CD14-positive monocyte (primary cell): Measurements from ENCODE around the gene PIGL. TPM values are rescaled to one million over a fixed set of nuclear protein-coding genes. Genes with fewer than 3 reads are reported as not detected.
A peak's percentile ranks its signal among the peaks of the same experiment; 100 is the strongest.

Source experiments
- DNase-seq, 3 donors: peaks; one replicate each; pipeline ENCODE4 v3.0.0-alpha.2; 2011 to 2022
- H2AFZ ChIP-seq: 2 replicates; pipeline ENCODE4 v1.6.0; 2012; ENCODE audit warnings: mild to moderate bottlenecking, low read depth, low read length, inconsistent platforms; ENCODE audit not compliant: insufficient read depth, poor library complexity, severe bottlenecking
- H3K27ac ChIP-seq, 2 donors: 1 replicate in 1 of 2; 2 replicates in 1 of 2; pipeline ENCODE4 v1.5.1; 2012 to 2013; ENCODE audit warnings: low read length in 2 of 2, control low read depth in 1 of 2, inconsistent platforms in 1 of 2, low read depth in 1 of 2, mild to moderate bottlenecking in 1 of 2
- H3K27me3 ChIP-seq, 2 donors: one replicate each; pipeline versions ENCODE4 v1.6.0 to v1.6.1; 2011 to 2013; ENCODE audit warnings: low read length in 2 of 2; ENCODE audit not compliant: control insufficient read depth in 2 of 2, insufficient read depth in 2 of 2
- H3K36me3 ChIP-seq, 2 donors: replicated peaks in 1 of 2; 1 replicate in 1 of 2; 2 replicates in 1 of 2; pipeline versions ENCODE4 v1.5.1 to v1.6.1; 2012 to 2013; ENCODE audit warnings: low read length in 2 of 2, control low read depth in 1 of 2, inconsistent platforms in 1 of 2, mild to moderate bottlenecking in 1 of 2; ENCODE audit not compliant: insufficient read depth in 2 of 2, control insufficient read depth in 1 of 2
- H3K4me1 ChIP-seq, 2 donors: 1 replicate in 1 of 2; 2 replicates in 1 of 2; pipeline versions ENCODE4 v1.5.1 to v1.6.1; 2012 to 2013; ENCODE audit warnings: low read length in 2 of 2, control low read depth in 1 of 2, inconsistent platforms in 1 of 2, mild to moderate bottlenecking in 1 of 2, moderate library complexity in 1 of 2; ENCODE audit not compliant: insufficient read depth in 2 of 2, control insufficient read depth in 1 of 2
- H3K4me2 ChIP-seq: replicated peaks from 2 replicates; pipeline ENCODE3; 2012; ENCODE audit warnings: low read length, moderate library complexity, mild to moderate bottlenecking; ENCODE audit not compliant: poor library complexity, severe bottlenecking; ENCODE audit errors: extremely low read depth
- H3K4me3 ChIP-seq, 3 experiments: fragments of 200-600 bp in 1 of 3; sonication (generic) in 1 of 3; replicated peaks in 1 of 3; 1 replicate in 2 of 3; 2 replicates in 1 of 3; pipeline ENCODE4 v1.5.1; 2011 to 2013; ENCODE audit warnings: low read length in 3 of 3, mild to moderate bottlenecking in 3 of 3, control low read depth in 2 of 3, low read depth in 2 of 3, inconsistent platforms in 1 of 3, moderate library complexity in 1 of 3
- H3K79me2 ChIP-seq: 2 replicates; pipeline ENCODE4 v1.6.0; 2012; ENCODE audit warnings: mild to moderate bottlenecking, control low read depth, inconsistent platforms, low read length, moderate library complexity; ENCODE audit not compliant: insufficient read depth
- H3K9ac ChIP-seq: 2 replicates; pipeline ENCODE4 v1.6.0; 2017; ENCODE audit warnings: low read length, mild to moderate bottlenecking; ENCODE audit not compliant: insufficient read depth, poor library complexity, severe bottlenecking
- H3K9me3 ChIP-seq, 2 donors: replicated peaks in 1 of 2; 1 replicate in 1 of 2; 2 replicates in 1 of 2; pipeline versions ENCODE4 v1.5.1 to v1.6.1; 2012 to 2013; ENCODE audit warnings: low read length in 2 of 2, control low read depth in 1 of 2; ENCODE audit not compliant: control insufficient read depth in 1 of 2, insufficient read depth in 1 of 2
- H4K20me1 ChIP-seq: 2 replicates; pipeline ENCODE4 v1.6.0; 2012; ENCODE audit warnings: mild to moderate bottlenecking, low read length, control low read depth, moderate library complexity; ENCODE audit not compliant: insufficient read depth
- H3K27ac Mint-ChIP-seq, 7 donors: one replicate each; pipeline ENCODE4 v1.8.0; 2020; ENCODE audit warnings: mild to moderate bottlenecking in 7 of 7, mixed read lengths in 7 of 7, moderate library complexity in 6 of 7, inconsistent platforms in 2 of 7
- H3K27me3 Mint-ChIP-seq, 3 donors: one replicate each; pipeline ENCODE4 v1.8.0; 2021 to 2022; ENCODE audit warnings: low read depth in 3 of 3, mild to moderate bottlenecking in 3 of 3, mixed read lengths in 3 of 3, moderate library complexity in 3 of 3, inconsistent platforms in 1 of 3
- H3K36me3 Mint-ChIP-seq, 2 donors: one replicate each; pipeline ENCODE4 v1.8.0; 2020; ENCODE audit warnings: mixed read lengths in 2 of 2, inconsistent platforms in 1 of 2, mild to moderate bottlenecking in 1 of 2
- H3K4me1 Mint-ChIP-seq: one replicate; pipeline ENCODE4 v1.8.0; 2020; ENCODE audit warnings: mild to moderate bottlenecking, mixed read lengths
- H3K4me3 Mint-ChIP-seq, 2 donors: one replicate each; pipeline ENCODE4 v1.8.0; 2020; ENCODE audit warnings: mild to moderate bottlenecking in 2 of 2, mixed read lengths in 2 of 2, moderate library complexity in 1 of 2
- H3K9me3 Mint-ChIP-seq, 7 donors: one replicate each; pipeline ENCODE4 v1.8.0; 2020 to 2022; ENCODE audit warnings: mixed read lengths in 7 of 7, mild to moderate bottlenecking in 6 of 7, moderate library complexity in 6 of 7, inconsistent platforms in 2 of 7
- CTCF ChIP-seq: fragments of 200-600 bp; IDR thresholded peaks from one replicate; pipeline ENCODE4 v1.8.0; 2022; ENCODE audit warnings: antibody characterized with exemption, mild to moderate bottlenecking
- WGBS: methylation state at CpG from one replicate; pipeline ENCODE4 v1.1.5; 2013; ENCODE audit warnings: missing lambda C conversion rate; ENCODE audit not compliant: insufficient coverage; 5-methylcytosine and 5-hydroxymethylcytosine counted together
- intact Hi-C, 2 donors: fragments of 100-400 bp; cut with micrococcal nuclease; formaldehyde crosslinking; loops; one replicate each; pipeline versions ENCODE4 v1.15.0 to v1.15.1; 2023
- polyA plus RNA-seq, 3 donors: library from polyadenylated mRNA; depleted of rRNA in 1 of 3; unstranded in 2 of 3; stranded (reverse) in 1 of 3; fragments of 300-500 nt in 2 of 3; fragments of >200 nt in 1 of 3; fragmentation: Illumina TruSeq in 2 of 3; gene quantifications; 1 replicate in 2 of 3; 2 replicates in 1 of 3; pipeline ENCODE4 v1.2.3, GENCODE V29; 2012 to 2021

PIGL gene
- polyA plus RNA-seq, 3 donors, result 3.6 to 44.2 (median 4.0) TPM

- Mint-ChIP-seq H3K36me3 (peaks cover 10 to 14% of the 10 kb centered on the region in 2 donors), H3K4me1 (no peaks in the 10 kb centered on the region), H3K27me3 (peaks cover 0 to 2% (median 0%) of the 10 kb centered on the region in 3 donors), H3K27ac (no peak overlapping the region), H3K4me3 (no peak overlapping the region), H3K9me3 (peaks cover 0 to 6% (median 0%) of the 10 kb centered on the region in 7 donors)
- no peak for DNase-seq
- Histone ChIP-seq H2AFZ (no peak overlapping the region), H4K20me1 (no peaks in the 10 kb centered on the region), H3K4me2 (no peak overlapping the region), H3K4me1 (no peaks in the 10 kb centered on the region), H3K9ac (no peak overlapping the region), H3K36me3 (peaks cover 0 to 4% of the 10 kb centered on the region in 2 donors), H3K79me2 (no peaks in the 10 kb centered on the region), H3K27me3 (no peaks in the 10 kb centered on the region), H3K9me3 (no peaks in the 10 kb centered on the region), H3K4me3 (no peak overlapping the region), H3K27ac (no peak overlapping the region)
- intact Hi-C loops, result no loop called here
- no peak for TF ChIP-seq CTCF
- 93% methylated on average over 3 of the region's 3 CpGs for WGBS
Measured at GRCh38 chr17:16314859-16315258, 97.8 kb downstream of the PIGL start.

- peaks cover 0 to 16% of the 10 kb centered on the region in 2 donors for H3K36me3 Mint-ChIP-seq
- no peak for TF ChIP-seq CTCF
- peak overlapping the region in 1 of 7 donors; percentile 21 for H3K27ac Mint-ChIP-seq
- WGBS, result 88% methylated on average over 3 of the region's 3 CpGs
- H2AFZ ChIP-seq, result no peak overlapping the region
- peaks cover 0 to 2% (median 0%) of the 10 kb centered on the region in 3 donors for H3K27me3 Mint-ChIP-seq
- H3K4me3 ChIP-seq, result no peak overlapping the region
- H4K20me1 ChIP-seq, result no peaks in the 10 kb centered on the region
- H3K4me2 ChIP-seq, result no peak overlapping the region
- no peak overlapping the region for H3K27ac ChIP-seq
- H3K9me3 Mint-ChIP-seq, result peaks cover 0 to 6% (median 0%) of the 10 kb centered on the region in 7 donors
- H3K4me3 Mint-ChIP-seq, result no peak overlapping the region
- no peak overlapping the region for H3K9ac ChIP-seq
- H3K27me3 ChIP-seq, result no peaks in the 10 kb centered on the region
- H3K4me1 ChIP-seq, result no peaks in the 10 kb centered on the region
- H3K79me2 ChIP-seq, result no peaks in the 10 kb centered on the region
- H3K9me3 ChIP-seq, result no peaks in the 10 kb centered on the region
- peaks cover 2 to 4% of the 10 kb centered on the region in 2 donors for H3K36me3 ChIP-seq
- no peak for DNase-seq
- H3K4me1 Mint-ChIP-seq, result no peaks in the 10 kb centered on the region
- intact Hi-C loops, result no loop called here
Measured at GRCh38 chr17:16319969-16320368, 103.0 kb downstream of the PIGL start.
